ENCODE results near the gene CDK5.

CDK5 gene

DNA sequence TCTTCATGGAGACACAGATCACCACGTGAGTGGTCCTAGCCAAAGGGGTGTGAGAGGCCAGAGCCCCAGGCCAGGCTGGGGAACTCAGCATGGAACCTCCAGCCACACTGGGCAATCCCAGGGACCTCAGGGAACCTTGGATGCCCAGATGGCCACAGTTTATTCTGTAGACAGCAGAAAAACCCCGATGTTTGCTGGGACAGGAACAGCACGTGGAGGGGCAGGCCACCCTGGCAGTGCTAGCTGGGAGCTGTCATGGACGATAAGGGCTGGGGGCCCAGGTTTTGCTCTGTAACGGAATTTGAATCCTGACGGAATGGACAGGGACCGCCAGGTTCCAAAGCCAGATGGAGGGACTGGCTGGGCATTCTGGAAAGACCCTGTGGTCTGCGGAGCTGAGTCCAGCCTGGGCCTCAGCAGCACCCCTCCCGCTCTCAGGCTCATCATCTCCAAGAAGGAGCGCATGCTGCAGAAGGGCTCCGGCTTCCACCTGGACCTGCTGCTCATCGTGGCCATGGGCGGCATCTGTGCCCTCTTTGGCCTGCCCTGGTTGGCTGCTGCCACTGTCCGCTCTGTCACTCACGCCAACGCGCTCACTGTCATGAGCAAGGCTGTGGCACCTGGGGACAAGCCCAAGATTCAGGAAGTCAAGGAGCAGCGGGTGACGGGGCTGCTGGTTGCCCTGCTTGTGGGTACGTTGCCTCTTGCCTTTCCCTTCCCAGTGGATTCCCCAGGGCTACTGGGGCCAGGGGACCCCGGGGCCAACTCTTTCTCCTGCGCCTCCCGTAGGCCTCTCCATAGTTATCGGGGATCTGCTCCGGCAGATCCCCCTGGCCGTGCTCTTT lies 17.3 kb upstream of the CDK5 start:
- no peak for DNase-seq (ENCODE audit: low read depth in 3 of 3, low spot score in 1 of 3)

DNA sequence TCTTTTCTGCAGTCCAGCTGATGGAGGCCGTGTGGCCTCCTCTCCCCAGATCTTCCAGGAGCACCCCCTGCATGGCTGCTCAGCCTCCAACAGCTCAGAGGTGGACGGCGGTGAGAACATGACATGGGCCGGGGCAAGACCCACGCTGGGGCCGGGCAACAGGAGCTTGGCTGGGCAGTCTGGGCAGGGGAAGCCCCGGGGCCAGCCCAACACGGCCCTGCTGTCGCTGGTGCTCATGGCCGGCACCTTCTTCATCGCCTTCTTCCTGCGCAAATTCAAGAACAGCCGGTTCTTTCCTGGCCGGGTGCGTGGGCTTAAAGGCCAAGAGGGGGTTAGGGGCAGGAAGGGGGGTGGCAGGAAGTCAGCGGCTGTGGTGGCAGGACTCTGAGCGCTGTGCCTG lies 16.3 kb upstream of the CDK5 start:
- DNase-seq (ENCODE audit: low read depth in 3 of 3, low spot score in 1 of 3), result no peak

DNA sequence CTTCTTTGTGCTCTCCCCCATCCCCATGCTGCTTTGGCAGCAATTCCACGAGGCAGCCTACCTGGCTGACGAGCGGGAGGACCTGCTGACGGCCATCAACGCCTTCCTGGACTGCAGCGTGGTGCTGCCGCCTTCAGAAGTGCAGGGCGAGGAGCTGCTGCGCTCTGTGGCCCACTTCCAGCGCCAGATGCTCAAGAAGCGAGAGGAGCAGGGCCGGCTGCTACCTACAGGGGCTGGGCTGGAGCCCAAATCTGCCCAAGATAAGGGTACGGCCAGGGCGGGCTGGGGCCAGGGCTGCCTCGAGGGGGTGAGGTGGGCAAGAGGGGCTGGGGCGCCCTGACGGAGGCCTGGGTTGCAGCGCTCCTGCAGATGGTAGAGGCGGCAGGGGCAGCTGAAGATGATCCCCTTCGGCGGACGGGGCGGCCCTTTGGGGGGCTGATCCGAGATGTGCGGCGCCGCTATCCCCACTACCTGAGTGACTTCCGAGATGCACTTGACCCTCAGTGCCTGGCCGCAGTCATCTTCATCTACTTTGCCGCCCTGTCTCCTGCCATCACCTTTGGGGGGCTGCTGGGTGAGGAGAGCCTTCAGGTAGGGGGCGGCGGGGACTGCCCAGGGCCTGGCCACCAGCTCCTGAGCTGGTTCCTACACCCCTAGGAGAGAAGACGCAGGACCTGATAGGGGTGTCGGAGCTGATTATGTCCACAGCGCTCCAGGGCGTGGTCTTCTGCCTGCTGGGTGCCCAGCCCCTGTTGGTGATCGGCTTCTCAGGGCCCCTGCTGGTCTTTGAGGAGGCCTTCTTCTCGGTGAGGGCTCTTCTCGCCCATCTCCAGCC lies 13.6 kb upstream of the CDK5 start:
- DNase-seq (ENCODE audit: low read depth in 3 of 3, low spot score in 1 of 3), result no peak

DNA sequence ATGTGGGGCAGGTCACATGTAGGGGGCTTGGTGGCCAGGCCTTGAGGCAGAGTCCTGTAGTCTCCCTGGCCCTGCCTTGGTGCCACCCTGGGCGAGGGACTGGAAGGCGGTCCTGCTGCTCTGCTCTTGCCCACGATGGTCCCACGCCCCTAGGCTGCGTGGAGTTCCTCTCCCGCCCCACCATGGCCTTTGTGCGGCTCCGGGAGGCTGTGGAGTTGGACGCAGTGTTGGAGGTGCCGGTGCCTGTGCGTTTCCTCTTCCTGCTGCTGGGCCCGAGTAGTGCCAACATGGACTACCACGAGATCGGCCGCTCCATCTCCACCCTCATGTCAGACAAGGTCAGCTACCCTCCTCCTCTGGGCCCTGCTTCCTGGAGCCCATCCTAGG lies 12.9 kb upstream of the CDK5 start:
- DNase-seq (ENCODE audit: low read depth in 3 of 3, low spot score in 1 of 3), result no peak

DNA sequence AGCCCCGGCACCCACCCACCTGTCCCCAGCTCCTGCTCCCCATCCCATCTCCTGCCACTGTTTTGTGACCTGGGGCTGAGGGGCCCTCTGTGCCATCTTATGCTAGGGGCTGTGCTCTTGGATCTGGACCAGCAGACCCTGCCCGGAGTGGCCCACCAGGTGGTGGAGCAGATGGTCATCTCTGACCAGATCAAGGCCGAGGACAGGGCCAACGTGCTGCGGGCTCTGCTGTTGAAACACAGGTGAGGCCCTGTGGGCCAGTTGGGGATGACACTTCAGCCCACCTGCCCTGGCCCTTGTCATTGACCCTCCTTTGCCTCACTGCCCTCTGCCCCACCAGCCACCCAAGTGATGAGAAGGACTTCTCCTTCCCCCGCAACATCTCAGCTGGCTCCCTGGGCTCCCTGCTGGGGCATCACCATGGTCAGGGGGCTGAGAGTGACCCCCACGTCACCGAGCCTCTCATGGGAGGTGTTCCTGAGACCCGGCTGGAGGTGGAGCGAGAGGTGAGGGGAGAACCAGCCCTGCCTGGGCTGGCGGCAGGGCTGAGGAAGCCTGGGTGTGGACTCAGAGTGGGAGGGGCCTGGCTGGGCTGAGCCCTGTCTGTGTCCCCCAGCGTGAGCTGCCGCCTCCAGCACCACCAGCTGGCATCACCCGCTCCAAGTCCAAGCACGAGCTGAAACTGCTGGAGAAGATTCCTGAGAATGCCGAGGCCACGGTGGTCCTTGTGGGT lies 12.3 kb upstream of the CDK5 start:
- no peak for DNase-seq (ENCODE audit: low read depth in 3 of 3, low spot score in 1 of 3)

DNA sequence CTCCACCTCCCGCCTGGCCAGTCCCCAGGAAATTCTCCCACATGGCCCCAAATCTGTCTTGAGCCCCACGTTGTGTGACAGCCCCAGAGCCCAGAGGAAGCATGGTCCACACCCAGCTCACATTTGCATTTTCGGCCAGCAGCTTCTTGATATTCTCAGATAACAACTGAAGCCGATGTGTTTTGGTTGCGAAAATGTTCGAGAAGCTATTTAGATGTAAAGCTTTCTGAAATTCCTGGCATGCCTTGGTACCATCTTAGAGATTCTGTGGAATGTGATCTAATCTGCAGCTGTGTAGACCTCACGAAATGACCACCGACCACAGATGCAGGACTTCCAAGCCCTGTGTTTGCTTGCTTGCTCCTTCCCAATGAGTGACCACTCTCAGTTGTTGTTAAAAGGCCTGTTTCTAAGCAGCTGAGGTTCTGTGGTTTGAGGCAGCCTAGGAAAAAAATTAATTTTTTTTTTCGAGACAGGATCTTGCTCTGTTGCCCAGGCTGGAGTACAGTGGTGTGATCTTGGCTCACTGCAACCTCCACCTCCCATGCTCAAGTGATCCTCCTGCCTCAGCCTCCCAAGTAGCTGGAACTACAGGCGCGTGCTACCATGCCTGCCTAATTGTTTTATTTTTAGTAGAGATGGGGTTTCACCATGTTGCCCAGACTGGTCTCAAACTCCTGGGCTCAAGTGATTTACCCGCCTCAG lies 10.5 kb upstream of the CDK5 start:
- DNase-seq (ENCODE audit: low read depth in 3 of 3, low spot score in 1 of 3), result no peak

DNA sequence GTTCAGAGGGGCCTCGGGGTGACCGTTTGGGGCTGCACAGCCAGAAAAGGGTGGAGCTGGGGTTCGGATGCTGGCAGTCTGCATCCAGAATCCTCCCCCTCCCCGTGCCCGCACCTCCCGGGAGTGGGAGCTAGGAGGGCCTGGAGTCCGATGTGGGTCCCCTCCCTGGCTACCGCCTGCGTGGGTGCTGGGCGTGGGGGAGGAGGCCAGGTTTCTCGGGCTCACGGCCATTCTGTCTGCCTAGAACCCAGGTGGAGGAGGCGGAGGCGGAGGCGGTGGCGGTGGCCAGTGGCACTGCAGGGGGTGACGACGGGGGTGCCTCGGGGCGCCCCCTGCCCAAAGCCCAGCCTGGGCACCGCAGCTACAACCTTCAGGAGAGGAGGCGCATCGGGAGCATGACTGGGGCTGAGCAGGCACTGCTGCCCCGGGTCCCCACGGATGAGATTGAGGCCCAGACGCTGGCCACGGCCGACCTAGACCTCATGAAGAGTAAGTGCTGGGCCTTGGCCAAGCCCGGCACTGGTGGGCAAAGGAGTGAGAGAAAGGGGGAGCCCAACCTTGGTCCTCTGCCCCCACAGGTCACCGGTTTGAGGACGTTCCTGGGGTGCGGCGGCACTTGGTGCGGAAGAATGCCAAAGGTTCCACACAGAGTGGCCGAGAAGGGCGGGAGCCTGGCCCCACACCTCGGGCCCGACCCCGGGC lies 8.7 kb upstream of the CDK5 start:
- DNase-seq (ENCODE audit: low read depth in 3 of 3, low spot score in 1 of 3), result no peak

DNA sequence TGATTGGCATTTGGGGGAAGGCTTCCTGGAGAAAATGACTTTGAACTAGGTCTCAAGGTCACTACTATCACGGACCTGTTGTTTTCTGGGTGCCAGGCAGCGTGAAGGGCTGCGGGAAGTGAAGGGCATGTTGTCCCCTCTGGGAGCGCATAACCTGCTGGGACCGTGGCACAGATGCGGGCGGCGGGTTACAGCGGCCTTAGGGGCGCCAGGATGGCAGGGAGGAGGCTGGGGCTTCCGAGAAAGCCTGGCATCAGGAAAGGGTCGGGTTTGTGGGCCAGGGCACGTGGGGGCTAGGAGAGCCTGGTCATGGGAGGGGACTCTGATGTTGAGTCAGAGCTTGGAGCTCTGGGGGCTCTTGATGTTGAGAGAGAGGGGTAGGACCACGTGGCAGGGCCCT lies 7.8 kb upstream of the CDK5 start:
- DNase-seq (ENCODE audit: low read depth in 3 of 3, low spot score in 1 of 3), result no peak

DNA sequence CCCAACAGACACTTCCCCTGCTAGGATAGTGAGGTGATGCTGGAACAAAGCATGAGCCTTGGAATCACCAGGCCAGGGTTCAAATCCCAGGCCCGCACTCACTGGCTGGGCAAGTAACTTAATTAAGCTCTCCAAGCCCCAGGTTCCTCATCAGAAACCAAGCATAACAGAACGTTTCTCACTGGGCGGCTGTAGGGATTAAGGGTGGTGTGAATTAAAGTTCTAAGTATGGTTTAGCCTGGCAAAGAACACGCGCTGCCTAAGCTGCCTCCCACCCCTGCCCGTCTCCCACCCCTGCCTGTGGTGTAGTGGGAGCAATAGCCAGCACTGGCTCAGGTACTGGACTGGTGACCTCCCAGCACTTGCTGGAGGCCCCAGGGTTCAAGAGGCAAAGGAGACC lies 7.3 kb upstream of the CDK5 start:
- no peak for DNase-seq (ENCODE audit: low read depth in 3 of 3, low spot score in 1 of 3)

DNA sequence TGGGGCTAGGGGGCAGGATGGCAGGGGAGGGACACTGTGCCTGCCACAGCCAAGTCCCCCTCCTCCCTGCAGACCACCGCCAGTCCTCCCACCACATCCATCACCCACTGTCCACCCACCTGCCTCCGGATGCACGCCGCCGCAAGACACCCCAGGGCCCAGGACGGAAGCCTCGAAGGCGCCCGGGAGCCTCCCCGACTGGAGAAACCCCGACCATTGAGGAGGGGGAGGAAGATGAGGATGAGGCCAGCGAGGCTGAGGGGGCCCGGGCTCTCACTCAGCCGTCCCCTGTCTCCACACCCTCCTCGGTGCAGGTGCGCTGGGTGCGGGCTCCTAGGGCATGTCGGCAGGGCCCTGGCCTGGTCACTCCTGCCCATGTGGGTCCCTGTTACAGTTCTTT lies 6.8 kb upstream of the CDK5 start:
- no peak for DNase-seq (ENCODE audit: low read depth in 3 of 3, low spot score in 1 of 3)

DNA sequence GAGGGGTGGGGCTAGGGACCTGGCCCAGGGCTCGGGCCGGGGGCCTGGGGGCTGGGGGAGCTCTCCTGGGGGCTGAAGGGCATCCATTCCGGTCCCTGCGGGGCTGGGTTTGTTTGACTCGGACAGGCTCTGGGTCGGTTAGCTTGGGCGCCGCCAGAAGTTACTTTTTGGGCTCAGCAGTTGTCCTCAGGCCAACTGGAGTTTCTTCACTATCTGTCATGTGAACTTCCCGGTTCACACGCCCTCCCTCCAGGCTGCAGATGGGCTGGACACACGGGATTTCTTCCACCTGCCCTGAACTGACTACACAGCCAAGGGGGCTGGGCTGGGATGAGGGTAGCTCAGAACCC lies 5.5 kb upstream of the CDK5 start:
- DNase-seq (ENCODE audit: low read depth in 3 of 3, low spot score in 1 of 3), result no peak

DNA sequence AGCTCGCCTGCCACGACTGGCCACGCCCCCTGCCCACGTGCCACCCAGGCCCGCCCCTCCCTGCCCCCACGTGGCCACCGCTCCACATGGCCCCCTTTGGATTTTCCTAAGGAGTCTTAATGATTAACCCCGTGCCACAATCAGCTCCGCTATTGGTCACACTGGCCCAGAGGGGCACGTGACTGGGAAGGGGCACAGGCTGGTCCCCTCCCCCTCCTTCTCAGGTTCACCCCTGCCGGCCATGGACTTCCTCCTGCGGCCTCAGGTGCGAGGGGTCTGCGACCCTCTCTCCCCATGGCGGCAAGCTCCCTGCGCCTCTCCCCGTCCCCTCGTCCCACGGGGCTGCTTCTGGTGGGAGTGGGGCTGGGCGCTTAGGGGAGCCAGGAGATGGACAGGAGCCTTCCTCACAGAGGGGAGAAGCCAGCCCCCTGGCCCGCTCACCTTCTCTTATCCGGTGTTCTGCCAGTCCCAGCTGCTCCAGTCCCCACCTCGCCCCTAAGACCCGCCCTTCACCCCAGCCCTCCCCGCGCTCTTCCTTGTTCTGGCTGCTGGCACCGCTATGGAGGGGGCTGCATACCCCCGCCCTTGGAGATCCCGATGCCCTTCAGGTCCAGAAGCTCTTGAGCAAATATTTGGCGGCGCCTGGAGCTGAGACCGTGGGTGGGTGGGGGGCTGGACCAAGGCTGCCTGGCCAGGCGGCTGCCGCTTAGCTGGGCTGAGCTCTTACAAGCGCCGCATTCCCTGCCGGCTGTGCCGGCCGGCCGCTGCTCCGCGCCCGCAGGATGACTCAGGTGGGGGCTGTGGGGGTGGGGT lies 4.9 kb upstream of the CDK5 start:
- no peak for DNase-seq (ENCODE audit: low read depth in 3 of 3, low spot score in 1 of 3)

DNA sequence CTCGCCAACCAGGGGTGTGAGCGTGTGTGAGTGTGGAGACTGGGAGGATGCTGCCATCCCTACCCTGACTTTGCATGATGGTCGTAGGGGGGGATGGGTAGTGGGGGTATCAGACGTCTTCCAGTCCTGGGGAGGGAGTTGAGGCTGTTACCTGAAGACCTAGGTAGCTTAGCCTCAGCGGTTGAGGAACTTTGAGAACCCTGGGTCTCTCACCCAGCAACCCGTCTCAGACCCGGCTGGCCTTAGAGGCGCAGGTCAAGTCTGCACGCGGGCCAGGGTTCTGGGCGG lies 4.4 kb upstream of the CDK5 start:
- no peak for DNase-seq (ENCODE audit: low read depth in 3 of 3, low spot score in 1 of 3)

DNA sequence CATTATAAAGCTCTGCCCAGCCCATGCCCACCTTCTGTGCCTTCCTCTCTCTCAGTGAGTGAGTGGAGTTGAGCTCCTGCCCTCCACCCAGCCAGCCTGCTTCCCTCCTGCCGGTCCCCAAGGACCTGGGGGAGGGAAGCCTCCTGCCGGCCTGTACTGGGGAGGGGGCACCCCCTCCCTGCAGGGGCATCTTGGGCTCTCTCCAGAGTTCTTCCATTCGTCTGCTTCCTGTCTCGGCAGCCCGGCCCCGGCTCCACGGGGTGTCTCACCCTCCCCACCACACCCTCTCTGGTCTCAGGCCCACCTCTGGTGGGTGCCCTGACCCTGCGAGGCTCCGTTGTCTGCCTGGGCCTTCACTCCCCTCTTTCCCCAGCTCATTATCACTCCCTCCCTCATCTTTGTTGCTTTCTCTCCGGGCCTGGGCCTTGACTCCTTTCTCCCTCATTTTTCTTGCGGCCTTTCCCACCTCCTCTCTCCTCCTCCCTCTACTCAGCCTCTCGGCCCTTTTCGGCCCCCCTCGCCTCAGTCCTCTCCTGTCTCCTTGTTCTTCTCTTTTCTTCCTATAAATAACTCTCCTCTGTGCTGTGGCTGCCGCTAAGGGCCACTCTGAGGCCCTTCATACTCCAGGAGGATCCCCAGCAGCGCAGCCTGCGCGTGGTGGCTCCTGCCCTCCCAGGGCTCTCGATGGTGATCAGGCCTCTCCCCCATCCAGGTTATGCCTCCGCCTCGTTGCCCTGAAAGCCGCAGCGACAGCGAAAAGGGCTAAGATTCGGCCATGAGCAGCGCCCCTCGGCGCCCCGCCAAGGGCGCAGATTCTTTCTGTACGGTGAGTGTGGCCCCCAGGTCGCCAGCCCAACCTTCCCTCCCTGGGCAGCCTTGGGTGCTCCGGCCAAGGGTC lies 3.8 kb upstream of the CDK5 start:
- DNase-seq (ENCODE audit: low read depth in 3 of 3, low spot score in 1 of 3), result no peak

DNA sequence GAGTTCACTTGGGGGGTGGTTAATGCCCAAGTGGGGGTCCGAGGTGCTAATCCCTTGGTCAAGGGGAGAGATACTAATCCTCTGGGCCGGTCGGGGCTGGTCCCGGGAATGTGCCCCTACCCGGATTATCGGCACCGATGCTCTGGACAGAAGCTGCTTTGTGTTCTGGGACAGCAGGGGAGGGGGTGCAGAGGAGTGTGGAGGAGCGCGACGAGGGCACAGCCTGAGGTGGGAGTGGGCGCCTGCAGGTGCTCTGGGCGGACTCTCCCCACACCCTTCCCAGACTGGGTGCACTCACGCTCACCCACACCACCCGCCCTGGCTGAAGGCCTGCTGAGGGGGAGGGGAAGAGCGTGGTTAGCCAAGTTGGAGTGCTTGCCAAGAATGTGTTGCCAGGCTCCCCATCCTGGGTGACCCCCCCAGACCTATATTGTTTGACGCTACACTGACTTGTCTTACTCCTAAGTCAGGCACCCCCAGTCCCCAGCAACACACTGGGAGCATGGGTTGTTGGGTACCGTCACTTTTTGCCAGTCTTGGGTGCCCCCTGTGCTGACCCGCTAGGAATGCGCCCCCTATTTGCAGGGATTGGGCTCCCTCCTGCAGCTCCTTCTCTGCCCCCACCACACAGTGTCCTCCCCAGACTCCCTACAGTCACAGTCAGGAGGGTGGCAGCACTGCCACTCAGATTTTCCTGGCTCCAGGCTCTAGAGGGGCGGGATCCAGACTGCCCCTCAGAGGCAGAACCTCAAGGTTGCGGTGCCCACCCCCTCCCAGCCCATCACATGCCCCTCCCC lies 2.9 kb upstream of the CDK5 start:
- DNase-seq (ENCODE audit: low read depth in 3 of 3, low spot score in 1 of 3), result no peak

DNA sequence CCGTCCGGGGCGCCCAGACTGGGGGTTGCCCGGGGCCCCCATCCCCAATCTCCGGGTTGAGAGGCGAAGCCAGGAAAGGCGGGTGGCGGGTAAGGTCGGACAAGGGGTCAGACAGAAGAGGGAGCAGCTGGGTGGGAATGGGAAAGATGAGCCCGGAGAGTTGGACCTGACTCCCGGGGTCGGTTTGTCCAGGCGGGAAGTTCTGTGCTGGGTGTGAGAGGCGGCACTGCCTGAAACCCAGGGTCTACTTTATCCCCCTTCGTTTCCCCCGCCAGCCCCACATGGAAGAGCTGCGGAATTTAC lies 2.4 kb upstream of the CDK5 start:
- DNase-seq (ENCODE audit: low read depth in 3 of 3, low spot score in 1 of 3), result no peak

DNA sequence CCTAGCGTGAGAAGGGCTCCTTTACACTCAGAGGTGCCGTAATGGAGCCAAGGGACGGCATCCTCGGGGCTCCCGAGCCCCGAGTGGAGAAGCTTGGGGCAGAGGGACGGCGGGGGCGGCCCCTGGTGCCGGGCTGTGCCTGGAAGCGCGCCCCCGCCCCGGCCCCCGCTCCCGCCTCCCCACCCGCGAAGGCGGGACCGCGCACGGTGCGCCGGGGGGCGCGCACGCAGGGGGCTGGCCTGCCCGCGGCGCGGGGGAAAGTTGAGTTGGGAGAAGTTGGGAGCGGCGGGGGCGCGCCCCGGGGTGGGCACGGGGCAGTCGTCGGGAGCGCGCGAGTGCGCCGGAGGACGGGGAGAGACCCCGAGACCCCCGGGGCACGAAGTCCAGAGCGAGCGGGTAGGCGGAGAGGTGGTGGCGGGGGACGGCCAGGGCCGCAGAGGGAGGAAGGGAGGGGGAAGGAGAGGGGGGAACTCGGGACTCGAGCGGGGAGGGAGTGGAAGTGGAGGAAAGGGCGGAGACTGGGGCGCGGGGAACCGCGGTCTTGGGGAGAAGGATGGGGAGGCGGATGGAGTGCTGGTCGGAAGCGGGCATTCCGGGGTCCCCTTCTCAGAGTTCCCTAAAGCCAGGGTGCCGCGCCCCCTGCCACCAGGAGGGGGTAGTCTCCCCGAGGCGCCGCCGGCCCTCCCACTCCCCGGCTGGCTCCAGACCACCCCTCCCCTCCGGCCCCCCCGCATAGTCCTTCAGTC lies 1.8 kb upstream of the CDK5 start, which contains the start of gene SLC4A2:
Gene SLC4A2, plus strand, starts transcription at position 223 of the 746 bp plus-strand sequence. CDS start 2,399 bp downstream, outside the sequence.
- peak in 2 of 3 donors; percentile 33 to 63 for DNase-seq (ENCODE audit: low read depth in 3 of 3, low spot score in 1 of 3)

Data from stimulated activated CD4-positive, alpha-beta T cell treated with anti-CD3 and anti-CD28 coated beads, TNF-alpha, amount 100 ng/mL, for 1 hour (primary cell).